Stimulated activated CD8-positive, alpha-beta memory T cell treated with anti-CD3 and anti-CD28 coated beads, Interleukin-7, amount 100 ng/mL, for 48 hours (primary cell): Measurements from ENCODE around the gene HHIPL1.

Experiments
- DNase-seq, 2 donors: peaks; one replicate each; pipeline ENCODE4 v3.0.0-alpha.2; 2020; ENCODE audit warnings: low read depth in 1 of 2; ENCODE audit errors: extremely low read depth in 1 of 2

The HHIPL1 gene

GRCh38 chr14:99707420-99707819 is 62.5 kb downstream of the HHIPL1 start:
- DNase-seq = no peak

- no peak for DNase-seq
These were observed 63.0 kb downstream of the HHIPL1 start for GRCh38 chr14:99707921-99708320.

- DNase-seq = no peak
These were observed 63.5 kb downstream of the HHIPL1 start for GRCh38 chr14:99708449-99708848.

GRCh38 chr14:99713972-99714371 is 69.0 kb downstream of the HHIPL1 start:
- no peak for DNase-seq

GRCh38 chr14:99715266-99716000 is 70.5 kb downstream of the HHIPL1 start:
- DNase-seq = no peak

GRCh38 chr14:99716091-99716849 is 71.3 kb downstream of the HHIPL1 start:
- no peak for DNase-seq

- no peak for DNase-seq
These were observed 72.1 kb downstream of the HHIPL1 start for GRCh38 chr14:99716850-99717681.

GRCh38 chr14:99717682-99718013 is 72.7 kb downstream of the HHIPL1 start:
- DNase-seq = no peak

- DNase-seq = no peak
These were observed 73.3 kb downstream of the HHIPL1 start for GRCh38 chr14:99718031-99718810.

GRCh38 chr14:99718811-99719192 is 73.9 kb downstream of the HHIPL1 start:
- no peak for DNase-seq

GRCh38 chr14:99720941-99721791 is 76.2 kb downstream of the HHIPL1 start:
- no peak for DNase-seq

GRCh38 chr14:99721792-99722516 is 77.0 kb downstream of the HHIPL1 start:
- DNase-seq = no peak

- DNase-seq = no peak
These were observed 77.8 kb downstream of the HHIPL1 start for GRCh38 chr14:99722741-99723140.

GRCh38 chr14:99724196-99724891 is 79.4 kb downstream of the HHIPL1 start:
- no peak for DNase-seq

GRCh38 chr14:99724939-99725773 is 80.2 kb downstream of the HHIPL1 start:
- no peak for DNase-seq

GRCh38 chr14:99725774-99726537 is 81.0 kb downstream of the HHIPL1 start:
- no peak for DNase-seq

GRCh38 chr14:99726538-99727095 is 81.7 kb downstream of the HHIPL1 start:
- DNase-seq = no peak
